ENCODE measurements around the gene KDM2A.

Gene KDM2A

DNA sequence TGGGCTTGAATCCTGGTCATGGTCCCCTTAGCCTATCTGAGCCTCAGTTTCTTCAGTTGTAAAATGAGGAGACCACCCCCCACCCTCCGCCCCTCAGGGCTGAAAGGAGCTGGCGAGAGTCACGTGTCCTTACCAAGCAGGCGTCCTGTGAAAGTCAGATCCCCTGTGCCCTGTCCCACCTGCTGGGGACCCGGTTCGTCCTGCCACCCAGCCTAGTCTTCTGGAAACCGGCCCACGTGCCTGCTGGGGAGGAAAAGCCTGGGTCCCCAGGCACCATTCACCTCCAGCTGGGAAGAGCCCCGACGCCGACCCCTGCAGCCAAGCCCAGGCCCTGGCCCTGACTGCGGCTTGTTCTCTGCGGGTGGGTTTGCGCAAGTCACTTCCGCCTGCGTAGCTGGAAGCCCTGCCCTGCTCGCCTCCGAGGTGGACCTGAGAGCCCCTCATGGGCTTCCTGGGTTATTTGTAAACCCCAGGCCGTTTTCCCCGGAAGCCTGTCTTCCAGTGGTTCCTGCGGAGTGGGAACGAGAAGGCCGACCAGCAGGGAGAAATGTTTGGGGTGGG, 183.6 kb downstream of the KDM2A start:
- DNase-seq (ENCODE audit: low spot score), result no peak

DNA sequence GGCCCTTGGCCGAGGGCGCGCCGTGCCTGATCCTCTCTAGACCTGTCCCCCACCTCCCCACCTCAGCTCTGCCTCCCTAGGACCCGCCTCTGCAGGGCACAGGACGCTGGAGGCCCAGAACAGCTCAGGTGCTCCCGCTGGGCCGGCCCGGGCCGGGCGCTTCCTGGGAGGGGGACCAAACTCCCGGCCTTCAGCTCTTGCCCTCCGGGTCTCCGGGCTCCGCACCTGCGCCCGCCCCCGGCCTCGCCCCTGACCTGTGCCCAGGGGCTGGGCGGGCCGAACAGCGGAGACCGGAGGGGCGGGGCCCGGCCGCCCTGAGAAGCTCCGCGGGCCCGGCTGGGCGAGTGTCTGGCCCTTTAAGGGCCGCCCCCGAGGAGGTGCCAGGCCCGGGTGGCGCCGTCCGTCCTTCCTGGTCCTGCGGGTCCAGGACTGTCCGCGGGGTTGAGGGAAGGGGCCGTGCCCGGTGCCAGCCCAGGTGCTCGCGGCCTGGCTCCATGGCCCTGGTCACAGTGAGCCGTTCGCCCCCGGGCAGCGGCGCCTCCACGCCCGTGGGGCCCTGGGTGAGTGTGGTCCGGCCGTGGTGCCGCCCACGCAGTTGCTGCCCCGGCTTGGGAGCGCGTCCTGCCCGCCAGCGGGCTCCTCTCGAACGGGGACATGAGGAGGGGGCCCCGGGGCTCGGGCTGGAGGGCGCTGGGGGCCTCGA, 184.2 kb downstream of the KDM2A start, which contains the start of gene SSH3:
SSH3 (plus strand) TSS at position 399 of the 703 bp plus-strand sequence; CDS start at position 495, 96 bp downstream.
- peak; percentile 75 for DNase-seq (ENCODE audit: low spot score)

GRCh38 chr11:67303835-67304411, 184.9 kb downstream of the KDM2A start:
- no peak for DNase-seq (ENCODE audit: low spot score)

GRCh38 chr11:67304511-67305113, 185.5 kb downstream of the KDM2A start:
- no peak for DNase-seq (ENCODE audit: low spot score)

DNA sequence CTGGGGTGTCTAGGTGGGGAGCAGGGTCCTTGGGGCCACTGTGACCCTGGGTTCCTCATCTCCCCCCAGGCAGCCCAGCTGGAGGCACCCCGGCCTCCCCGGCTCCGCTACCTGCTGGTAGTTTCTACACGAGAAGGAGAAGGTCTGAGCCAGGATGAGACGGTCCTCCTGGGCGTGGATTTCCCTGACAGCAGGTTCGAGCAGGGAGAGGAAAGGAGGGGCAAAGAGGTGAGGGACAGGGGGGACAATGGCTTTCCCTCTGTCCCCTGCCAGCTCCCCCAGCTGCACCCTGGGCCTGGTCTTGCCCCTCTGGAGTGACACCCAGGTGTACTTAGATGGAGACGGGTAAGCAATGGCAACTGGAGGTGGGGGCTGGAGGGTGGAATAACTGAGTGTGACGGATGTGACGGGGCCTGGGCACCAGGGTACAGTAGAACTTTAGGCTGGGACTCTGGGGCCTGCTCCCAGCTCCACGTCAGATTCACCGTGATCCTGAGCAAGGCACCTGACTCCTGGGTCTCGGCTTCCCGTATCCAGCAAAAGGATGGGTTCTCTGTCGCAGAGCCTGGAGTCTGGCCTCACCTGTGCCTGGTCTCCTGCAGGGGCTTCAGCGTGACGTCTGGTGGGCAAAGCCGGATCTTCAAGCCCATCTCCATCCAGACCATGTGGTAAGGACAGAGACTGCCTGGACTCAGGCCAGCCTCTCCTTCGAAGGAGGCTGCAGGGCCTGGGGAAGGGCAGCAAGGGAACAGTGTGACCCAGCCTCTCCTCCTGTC, 187.9 kb downstream of the KDM2A start:
- no peak for DNase-seq (ENCODE audit: low spot score)

DNA sequence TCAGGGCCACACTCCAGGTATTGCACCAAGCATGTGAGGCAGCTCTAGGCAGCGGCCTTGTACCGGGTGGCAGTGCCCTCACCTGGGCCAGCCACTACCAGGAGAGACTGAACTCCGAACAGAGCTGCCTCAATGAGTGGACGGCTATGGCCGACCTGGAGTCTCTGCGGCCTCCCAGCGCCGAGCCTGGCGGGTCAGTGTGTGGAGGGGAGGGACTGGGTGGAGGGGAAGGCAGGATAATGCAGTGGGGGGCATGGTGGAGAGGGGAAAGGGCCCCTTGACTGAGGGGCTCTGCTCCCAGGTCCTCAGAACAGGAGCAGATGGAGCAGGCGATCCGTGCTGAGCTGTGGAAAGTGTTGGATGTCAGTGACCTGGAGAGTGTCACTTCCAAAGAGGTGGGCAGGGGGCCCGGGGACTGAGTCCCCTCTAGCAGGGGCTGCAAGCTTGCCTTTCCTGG, 188.5 kb downstream of the KDM2A start:
- no peak for DNase-seq (ENCODE audit: low spot score)

All from cerebellar cortex (tissue), 1 donor.